ENCODE results near the gene PDZD8.

DNA sequence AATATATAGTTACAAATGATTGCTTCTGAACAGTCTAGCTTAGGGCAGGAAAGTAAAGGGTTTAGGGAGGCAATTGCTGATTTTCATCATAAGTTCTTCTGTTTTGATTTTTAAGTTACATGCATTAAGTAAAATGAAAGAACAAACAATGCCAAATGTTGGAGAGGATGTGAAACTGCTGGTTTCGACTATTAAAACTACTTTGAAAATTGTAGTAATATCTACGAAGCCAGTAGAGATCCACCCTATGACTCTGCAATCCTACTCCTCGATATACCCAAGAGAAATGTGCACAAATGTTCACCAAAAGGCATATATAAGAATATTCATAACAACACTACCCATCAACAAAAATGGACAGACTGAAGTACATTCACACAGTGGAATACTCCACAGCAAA is 24.3 kb downstream of the PDZD8 start:
- no peak for TF ChIP-seq POLR2A (IDR thresholded peaks at IDR 0.05)
- TF ChIP-seq, protein P1, sequence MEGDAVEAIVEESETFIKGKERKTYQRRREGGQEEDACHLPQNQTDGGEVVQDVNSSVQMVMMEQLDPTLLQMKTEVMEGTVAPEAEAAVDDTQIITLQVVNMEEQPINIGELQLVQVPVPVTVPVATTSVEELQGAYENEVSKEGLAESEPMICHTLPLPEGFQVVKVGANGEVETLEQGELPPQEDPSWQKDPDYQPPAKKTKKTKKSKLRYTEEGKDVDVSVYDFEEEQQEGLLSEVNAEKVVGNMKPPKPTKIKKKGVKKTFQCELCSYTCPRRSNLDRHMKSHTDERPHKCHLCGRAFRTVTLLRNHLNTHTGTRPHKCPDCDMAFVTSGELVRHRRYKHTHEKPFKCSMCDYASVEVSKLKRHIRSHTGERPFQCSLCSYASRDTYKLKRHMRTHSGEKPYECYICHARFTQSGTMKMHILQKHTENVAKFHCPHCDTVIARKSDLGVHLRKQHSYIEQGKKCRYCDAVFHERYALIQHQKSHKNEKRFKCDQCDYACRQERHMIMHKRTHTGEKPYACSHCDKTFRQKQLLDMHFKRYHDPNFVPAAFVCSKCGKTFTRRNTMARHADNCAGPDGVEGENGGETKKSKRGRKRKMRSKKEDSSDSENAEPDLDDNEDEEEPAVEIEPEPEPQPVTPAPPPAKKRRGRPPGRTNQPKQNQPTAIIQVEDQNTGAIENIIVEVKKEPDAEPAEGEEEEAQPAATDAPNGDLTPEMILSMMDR (IDR thresholded peaks at IDR 0.05 in 4 of 5, conservative IDR thresholded peaks at IDR 0.05 in 1 of 5): no peak
